H1 (cell line): ENCODE results near the gene BRD7.

Source experiments
- POLR2A ChIP-seq, 2 experiments: IDR thresholded peaks; 1 replicate in 1 of 2; 2 replicates in 1 of 2; pipeline ENCODE4 v1.6.1; 2011; ENCODE audit warnings: low read depth in 2 of 2, low read length in 2 of 2, mild to moderate bottlenecking in 2 of 2; ENCODE audit errors: control extremely low read depth in 1 of 2
- RXRA ChIP-seq: IDR thresholded peaks from 2 replicates; pipeline ENCODE4 v1.6.1; 2011; ENCODE audit warnings: low read depth, mild to moderate bottlenecking, low read length, moderate library complexity; ENCODE audit not compliant: insufficient read depth
- TF ChIP-seq, protein P1 (sequence below), 3 experiments: IDR thresholded peaks; 1 replicate in 2 of 3; 2 replicates in 1 of 3; pipeline versions ENCODE4 v1.5.1 to v1.6.1; 2011; ENCODE audit warnings: low read length in 3 of 3, mild to moderate bottlenecking in 3 of 3, inconsistent platforms in 2 of 3, low read depth in 1 of 3, moderate library complexity in 1 of 3; ENCODE audit not compliant: insufficient read depth in 1 of 3; ENCODE audit errors: control extremely low read depth in 1 of 3

DNA sequence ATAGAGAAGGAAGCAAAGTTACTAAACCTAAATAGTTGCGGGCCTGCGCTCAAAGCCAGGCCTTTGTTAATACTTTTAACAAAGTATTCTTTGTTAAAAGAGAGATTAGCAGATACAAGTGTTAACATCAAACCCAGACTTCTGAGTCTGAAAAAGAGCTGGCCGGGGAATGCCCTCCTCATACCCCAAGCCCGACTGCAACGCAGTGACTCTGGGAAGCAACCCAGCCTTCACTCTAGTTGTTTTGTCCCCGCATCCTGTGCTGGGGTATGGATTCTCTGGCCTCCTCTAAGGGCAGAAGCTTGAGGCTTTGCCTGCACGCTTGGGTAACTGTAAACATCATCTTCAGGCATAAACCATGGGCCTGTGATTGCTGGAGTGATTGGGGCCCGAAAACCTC is 54.1 kb downstream of the BRD7 start:
- TF ChIP-seq POLR2A (IDR thresholded peaks at IDR 0.05; ENCODE audit: control extremely low read depth in 1 of 2, low read depth in 2 of 2, low read length in 2 of 2) (no peak), RXRA (no peak)
- TF ChIP-seq, protein P1, sequence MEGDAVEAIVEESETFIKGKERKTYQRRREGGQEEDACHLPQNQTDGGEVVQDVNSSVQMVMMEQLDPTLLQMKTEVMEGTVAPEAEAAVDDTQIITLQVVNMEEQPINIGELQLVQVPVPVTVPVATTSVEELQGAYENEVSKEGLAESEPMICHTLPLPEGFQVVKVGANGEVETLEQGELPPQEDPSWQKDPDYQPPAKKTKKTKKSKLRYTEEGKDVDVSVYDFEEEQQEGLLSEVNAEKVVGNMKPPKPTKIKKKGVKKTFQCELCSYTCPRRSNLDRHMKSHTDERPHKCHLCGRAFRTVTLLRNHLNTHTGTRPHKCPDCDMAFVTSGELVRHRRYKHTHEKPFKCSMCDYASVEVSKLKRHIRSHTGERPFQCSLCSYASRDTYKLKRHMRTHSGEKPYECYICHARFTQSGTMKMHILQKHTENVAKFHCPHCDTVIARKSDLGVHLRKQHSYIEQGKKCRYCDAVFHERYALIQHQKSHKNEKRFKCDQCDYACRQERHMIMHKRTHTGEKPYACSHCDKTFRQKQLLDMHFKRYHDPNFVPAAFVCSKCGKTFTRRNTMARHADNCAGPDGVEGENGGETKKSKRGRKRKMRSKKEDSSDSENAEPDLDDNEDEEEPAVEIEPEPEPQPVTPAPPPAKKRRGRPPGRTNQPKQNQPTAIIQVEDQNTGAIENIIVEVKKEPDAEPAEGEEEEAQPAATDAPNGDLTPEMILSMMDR (IDR thresholded peaks at IDR 0.05; ENCODE audit: control extremely low read depth in 1 of 3, insufficient read depth in 1 of 3, low read depth in 1 of 3, low read length in 3 of 3): no peak
